22Rv1 (cell line): ENCODE measurements around the gene CDK5RAP2.

Experiments used
- H3K27ac ChIP-seq: fragments of 450-650 bp; 2 replicates; pipeline ENCODE4 v1.5.1; 2017
- CTCF ChIP-seq: fragments of 450-650 bp; IDR thresholded peaks from 2 replicates; pipeline ENCODE4 v1.5.1; 2017; ENCODE audit warnings: mild to moderate bottlenecking
- ZFX ChIP-seq: fragments of 450-650 bp; IDR thresholded peaks from 2 replicates; pipeline ENCODE4 v1.6.1; 2017; ENCODE audit warnings: antibody characterized with exemption, borderline replicate concordance

Gene CDK5RAP2

GRCh38 chr9:120441426-120442307 is 138.3 kb downstream of the CDK5RAP2 start:
- TF ChIP-seq ZFX: no peak
- no peak for TF ChIP-seq CTCF
- no peak overlapping the region for H3K27ac ChIP-seq

- no peak overlapping the region for H3K27ac ChIP-seq
- TF ChIP-seq ZFX (no peak), CTCF (no peak)
Observed at GRCh38 chr9:120440791-120441190, 139.2 kb downstream of the CDK5RAP2 start.

GRCh38 chr9:120439926-120440325 is 140.0 kb downstream of the CDK5RAP2 start:
- H3K27ac ChIP-seq: no peak overlapping the region
- TF ChIP-seq CTCF (no peak), ZFX (no peak)

- TF ChIP-seq CTCF: peak; percentile 52
- no peak for TF ChIP-seq ZFX
Observed at GRCh38 chr9:120438836-120439546, 141.0 kb downstream of the CDK5RAP2 start.

GRCh38 chr9:120438111-120438510 is 141.9 kb downstream of the CDK5RAP2 start:
- no peak overlapping the region for H3K27ac ChIP-seq
- no peak for TF ChIP-seq CTCF
- TF ChIP-seq ZFX: no peak

More at GRCh38 chr9:120438836-120439546, 141.0 kb downstream of the CDK5RAP2 start:
- H3K27ac ChIP-seq: no peak overlapping the region

GRCh38 chr9:120436983-120437475 is 142.9 kb downstream of the CDK5RAP2 start:
- no peak overlapping the region for H3K27ac ChIP-seq

More at GRCh38 chr9:120436983-120437475, 142.9 kb downstream of the CDK5RAP2 start:
- TF ChIP-seq CTCF: no peak
- no peak for TF ChIP-seq ZFX
